CD4-positive, alpha-beta T cell treated with Interleukin-15 for 1 hour (primary cell): ENCODE data around the gene HSPA6.
A peak's percentile ranks its signal among the peaks of the same experiment; 100 is the strongest.
"Not testable (repeated sequence)": the region's sequence is repeated elsewhere in the genome, so short reads cannot be mapped to it uniquely, and the experiment has no call there.

Experiments
- DNase-seq: peaks from one replicate; pipeline ENCODE4 v3.0.0-alpha.2; 2020

The HSPA6 gene

GRCh38 chr1:161523817-161524741 lies at the start of gene HSPA6:
Gene HSPA6 (plus strand): TSS chr1:161524540. CDS start chr1:161524659, 119 bp downstream.
- peak; percentile 72 for DNase-seq

- DNase-seq = not testable (repeated sequence)
Observed at GRCh38 chr1:161477711-161478110, 46.6 kb upstream of the HSPA6 start.

- no peak for DNase-seq
Observed at GRCh38 chr1:161478985-161479384, 45.4 kb upstream of the HSPA6 start.

- no peak for DNase-seq
Observed at GRCh38 chr1:161480381-161481035, 43.8 kb upstream of the HSPA6 start.

- DNase-seq = no peak
Observed at GRCh38 chr1:161481624-161482392, 42.5 kb upstream of the HSPA6 start.

GRCh38 chr1:161482610-161483009 lies 41.7 kb upstream of the HSPA6 start:
- no peak for DNase-seq

GRCh38 chr1:161483361-161483760 lies 41.0 kb upstream of the HSPA6 start:
- no peak for DNase-seq

- DNase-seq = no peak
Observed at GRCh38 chr1:161484613-161485012, 39.7 kb upstream of the HSPA6 start.

GRCh38 chr1:161486806-161487741 lies 37.3 kb upstream of the HSPA6 start:
- peak; percentile 44 for DNase-seq

GRCh38 chr1:161491472-161491871 lies 32.9 kb upstream of the HSPA6 start:
- DNase-seq = no peak

- no peak for DNase-seq
Observed at GRCh38 chr1:161492827-161493226, 31.5 kb upstream of the HSPA6 start.

GRCh38 chr1:161494091-161494735 lies 30.1 kb upstream of the HSPA6 start:
- DNase-seq = no peak

- no peak for DNase-seq
Observed at GRCh38 chr1:161495490-161495889, 28.9 kb upstream of the HSPA6 start.

- DNase-seq = no peak
Observed at GRCh38 chr1:161497961-161498360, 26.4 kb upstream of the HSPA6 start.

- DNase-seq = no peak
Observed at GRCh38 chr1:161498646-161499045, 25.7 kb upstream of the HSPA6 start.

- DNase-seq = no peak
Observed at GRCh38 chr1:161499099-161500039, 25.0 kb upstream of the HSPA6 start.

GRCh38 chr1:161501234-161501633 lies 23.1 kb upstream of the HSPA6 start:
- no peak for DNase-seq

GRCh38 chr1:161502181-161502580 lies 22.2 kb upstream of the HSPA6 start:
- no peak for DNase-seq

GRCh38 chr1:161502641-161503393 lies 21.5 kb upstream of the HSPA6 start:
- no peak for DNase-seq

- no peak for DNase-seq
Observed at GRCh38 chr1:161503394-161503748, 21.0 kb upstream of the HSPA6 start.
